GM19043 (cell line): ENCODE measurements around the gene RBFOX2.
"Not testable (repeated sequence)": the region's sequence is repeated elsewhere in the genome, so short reads cannot be mapped to it uniquely, and the experiment has no call there.

Experiments used
- ATAC-seq: cut with Tn5 transposase; IDR thresholded peaks from one replicate; pipeline ENCODE4 v1.9.1; 2021; ENCODE audit warnings: low read depth; ENCODE audit not compliant: unreplicated experiment

Gene RBFOX2

DNA sequence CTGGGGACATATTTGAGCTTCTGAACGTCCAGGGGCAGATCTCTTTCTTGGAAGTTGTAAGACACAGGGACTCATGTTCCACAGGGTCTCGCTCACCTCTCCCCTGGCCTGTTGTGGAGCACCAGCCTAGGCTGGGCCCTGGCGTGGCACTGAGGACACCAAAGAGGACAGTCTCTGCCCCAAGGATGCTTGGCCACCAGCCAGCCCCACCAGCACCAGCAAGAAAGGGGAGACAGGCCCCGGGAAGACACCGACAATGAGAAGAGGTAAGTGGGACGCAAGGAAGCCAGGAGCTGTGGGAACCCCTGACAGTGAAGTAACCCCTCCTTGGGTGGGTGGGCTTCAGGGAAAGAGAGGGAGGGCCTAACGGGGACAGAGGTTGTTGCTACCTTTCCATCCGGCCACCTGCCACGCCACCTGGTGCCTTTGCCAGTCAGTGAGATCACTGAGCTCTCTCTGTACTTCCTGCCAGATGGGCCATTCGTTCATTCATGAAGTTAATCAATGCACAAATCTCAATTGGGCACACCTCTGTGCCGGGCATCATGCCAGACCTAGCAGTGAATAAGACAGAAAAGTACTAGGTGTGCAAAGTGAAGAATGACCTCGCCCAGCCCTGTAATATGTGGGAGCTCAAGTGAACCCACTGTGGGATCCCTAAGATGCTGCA is 299.9 kb downstream of the RBFOX2 start:
- ATAC-seq, result no peak

DNA sequence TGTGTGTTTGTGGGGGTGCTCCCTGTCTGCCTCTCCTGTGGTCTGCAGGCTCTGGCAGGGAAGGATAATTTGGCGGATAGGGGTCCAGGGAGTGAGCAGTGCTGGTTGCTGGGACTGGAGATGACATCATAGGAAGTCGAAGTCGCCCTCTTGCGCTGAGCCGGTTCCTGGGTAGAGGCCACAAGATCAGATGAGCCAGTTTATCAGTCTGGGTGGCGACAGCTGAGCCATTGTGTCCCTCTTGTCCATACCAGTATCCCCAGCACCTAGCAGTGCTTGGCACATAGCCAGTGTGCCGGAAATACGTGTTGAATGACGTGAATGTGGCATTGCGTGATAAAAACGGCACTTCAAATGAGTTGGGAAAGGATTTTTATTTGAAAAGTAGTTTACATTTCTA is 301.2 kb downstream of the RBFOX2 start:
- no peak for ATAC-seq

DNA sequence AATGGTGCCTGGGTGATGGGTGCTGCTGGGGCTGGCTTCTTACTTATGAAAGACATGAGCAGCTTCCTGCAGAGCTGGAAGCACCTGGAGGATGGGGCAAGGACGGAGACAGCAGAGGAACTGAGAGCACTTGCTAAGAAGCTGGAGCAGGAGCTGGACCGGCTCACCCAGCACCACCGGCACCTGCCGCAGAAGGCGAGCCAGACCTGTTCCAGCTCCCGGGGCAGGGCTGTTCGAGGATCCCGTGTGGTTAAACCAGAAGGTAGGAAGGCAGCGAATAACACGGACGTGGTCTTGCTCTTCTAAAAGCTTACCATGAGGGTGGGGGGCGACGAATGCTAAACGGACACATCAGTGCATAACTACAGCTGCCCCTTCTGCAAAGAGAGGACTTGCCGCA is 301.7 kb downstream of the RBFOX2 start:
- no peak for ATAC-seq

DNA sequence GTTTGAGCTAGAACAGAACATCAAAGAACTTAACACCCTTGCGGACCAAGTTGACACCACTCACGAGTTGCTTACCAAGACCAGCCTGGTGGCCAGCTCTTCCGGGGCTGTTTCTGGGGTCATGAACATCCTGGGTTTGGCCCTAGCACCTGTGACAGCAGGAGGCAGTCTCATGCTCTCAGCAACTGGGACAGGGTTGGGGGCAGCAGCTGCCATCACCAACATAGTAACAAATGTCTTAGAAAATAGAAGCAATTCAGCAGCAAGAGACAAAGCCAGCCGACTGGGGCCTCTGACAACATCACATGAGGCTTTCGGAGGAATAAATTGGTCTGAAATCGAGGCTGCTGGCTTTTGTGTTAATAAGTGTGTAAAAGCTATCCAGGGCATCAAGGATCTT is 302.2 kb downstream of the RBFOX2 start:
- ATAC-seq, result no peak

DNA sequence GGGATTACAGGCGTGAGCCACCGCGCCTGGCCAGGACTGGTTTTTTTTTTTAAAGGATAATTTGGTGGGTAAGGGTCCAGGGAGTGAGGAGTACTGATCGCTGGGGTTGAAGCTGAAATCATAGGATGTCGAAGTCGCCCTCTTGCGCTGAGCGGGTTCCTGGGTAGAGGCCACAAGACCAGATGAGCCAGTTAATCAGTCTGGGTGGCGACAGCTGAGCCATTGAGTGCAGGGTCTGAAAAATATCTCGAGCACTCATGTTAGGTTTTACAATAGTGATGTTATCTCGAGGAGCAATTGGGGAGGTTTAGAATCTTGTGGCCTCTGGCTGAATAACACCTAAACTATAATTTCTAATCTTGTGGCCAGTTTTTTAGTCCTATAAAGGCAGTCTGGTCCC is 303.1 kb downstream of the RBFOX2 start:
- no peak for ATAC-seq

DNA sequence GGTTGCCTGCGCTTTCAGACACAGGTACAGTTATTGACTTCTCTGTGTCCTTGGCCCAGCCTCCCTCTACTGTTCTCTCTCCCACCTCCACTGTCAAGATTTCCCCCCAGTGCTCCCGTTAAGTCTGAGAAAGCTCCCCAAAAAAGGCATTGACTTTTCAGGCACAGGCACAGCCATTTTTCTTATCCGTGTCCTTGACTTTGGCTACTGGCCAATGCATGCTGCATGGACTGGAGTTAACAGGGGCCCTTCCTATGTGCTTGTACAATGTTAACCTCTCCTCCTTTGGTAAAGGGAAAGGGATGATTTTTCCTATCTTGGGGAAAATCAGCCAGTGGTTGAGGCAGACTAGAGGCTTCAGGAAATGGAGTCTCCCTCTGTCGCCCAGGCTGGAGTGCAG is 306.7 kb downstream of the RBFOX2 start:
- ATAC-seq, result no peak

DNA sequence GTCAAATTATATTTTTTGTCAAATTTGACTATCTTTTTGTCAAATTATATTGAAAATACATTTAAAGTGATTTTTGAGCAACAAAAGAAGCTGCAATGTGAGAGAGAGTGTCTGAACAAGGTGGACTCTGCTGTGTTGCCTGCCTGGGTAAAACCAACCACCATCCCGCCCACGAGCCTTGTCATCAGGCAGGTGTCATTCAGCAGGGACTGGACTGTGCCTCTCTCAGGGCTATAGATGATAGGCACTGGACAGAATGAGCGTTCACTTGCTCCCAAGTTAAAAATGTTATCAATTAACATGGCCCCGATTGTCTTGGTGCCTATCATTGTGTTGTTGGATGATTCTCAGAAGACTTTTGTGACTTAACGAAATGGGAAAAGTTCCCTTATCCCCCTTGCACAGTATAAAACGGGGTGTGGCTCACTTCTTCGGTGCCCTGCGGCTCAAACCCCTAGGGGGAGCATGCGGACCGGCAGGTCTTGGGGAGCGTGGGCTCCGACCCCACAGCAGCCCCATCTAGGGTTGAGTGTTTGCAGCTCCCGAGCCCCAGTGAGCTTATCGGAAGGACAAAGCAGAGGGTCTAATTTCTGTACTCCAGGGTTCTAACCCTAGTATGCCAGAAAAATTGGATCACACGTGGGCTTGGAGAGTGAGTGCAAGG is 309.3 kb downstream of the RBFOX2 start:
- no peak for ATAC-seq

DNA sequence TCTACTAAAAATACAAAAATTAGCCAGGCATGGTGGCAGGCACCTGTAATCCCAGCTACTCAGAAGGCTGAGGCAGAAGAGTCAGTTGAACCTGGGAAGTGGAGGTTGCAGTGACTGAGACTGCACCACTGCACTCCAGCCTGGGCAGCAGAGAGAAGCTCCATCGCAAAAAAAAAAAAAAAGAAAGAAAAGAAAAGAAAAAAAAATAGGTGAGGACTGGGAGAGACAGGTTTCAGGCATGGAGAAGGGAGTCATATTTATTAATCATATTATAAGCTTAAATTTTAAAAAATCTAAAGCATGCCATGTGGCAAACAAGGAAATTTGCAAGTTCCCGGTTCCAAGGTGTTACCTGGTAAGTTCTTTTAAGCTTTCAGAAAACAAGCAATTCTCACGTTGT is 311.1 kb downstream of the RBFOX2 start, which contains the start of gene APOL5:
Gene APOL5 (plus strand): TSS at position 301 of the 400 bp plus-strand sequence. CDS start 0 bp downstream, at position 301.
- no peak for ATAC-seq

DNA sequence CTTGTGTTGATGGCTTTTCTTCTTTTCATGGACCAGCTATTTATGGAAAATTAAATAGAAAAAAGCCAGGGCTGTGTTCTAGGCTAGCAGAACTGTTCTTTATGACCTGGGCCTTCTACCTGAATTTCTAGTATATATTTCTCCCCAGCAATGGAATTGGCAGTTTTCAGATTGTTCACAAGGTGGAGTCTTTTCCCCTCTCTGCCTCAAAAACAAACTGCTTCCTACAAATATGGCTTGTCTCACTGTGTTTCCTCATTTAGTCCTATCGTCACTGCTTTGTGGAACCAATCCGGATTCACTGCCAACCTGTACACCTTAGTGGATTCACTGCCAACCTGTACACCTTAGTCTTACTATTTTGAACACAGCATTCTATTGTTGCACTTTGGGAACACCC is 316.0 kb downstream of the RBFOX2 start:
- no peak for ATAC-seq

DNA sequence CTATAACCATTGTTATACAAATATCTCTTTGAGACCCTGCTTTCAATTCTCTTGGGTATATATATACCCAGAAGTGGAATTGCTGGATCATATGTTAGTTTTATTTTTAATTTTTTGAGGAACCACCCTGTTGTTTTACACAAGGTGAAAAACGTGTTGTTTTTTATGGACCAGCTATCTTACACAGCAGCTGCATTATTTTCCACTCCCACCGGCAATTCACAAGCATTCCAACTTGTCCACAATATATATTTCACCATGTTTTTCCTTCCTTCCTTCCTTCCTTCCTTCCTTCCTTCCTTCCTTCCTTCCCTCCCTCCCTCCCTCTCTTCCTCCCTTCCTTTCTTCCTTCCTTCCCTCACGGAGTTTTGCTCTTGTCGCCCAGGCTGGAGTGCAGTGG is 317.3 kb downstream of the RBFOX2 start:
- ATAC-seq, result no peak

DNA sequence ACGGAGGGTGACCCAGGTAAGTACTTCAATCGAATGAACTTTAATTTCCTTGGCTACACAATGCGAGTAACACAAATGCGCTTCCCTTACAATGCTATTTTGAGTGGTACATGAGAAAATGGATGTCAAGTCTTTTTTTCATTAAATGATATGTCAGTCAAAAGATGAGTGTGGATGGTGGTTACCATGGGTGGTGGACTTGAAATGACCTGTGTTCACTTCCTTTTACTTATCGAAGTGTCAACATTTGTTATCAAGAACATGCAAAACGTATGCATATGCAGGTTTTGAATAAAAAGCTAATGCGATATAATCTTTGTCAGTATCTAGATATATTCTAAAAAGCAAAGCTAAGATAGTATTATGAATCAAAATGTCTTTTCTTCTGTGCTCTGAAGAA is 319.7 kb downstream of the RBFOX2 start:
- ATAC-seq, result no peak

DNA sequence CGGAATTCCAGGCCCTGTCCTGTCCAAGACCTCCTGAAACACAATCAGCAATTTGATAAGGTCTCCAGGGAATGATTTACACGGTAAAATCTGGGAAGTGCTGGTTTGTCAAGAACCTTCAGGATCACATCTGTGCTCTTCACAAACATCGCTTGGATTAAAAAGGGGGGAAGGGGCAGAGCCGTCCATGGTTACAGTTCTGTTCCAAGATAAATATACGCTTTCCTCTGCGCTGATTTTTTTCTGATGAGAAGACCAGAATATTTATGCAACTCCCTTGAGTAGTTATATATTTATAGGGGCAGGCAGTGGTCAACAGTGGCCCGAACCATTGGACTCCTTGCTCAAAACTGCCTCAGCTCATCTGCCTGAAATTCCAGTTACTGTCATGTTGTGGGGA is 320.2 kb downstream of the RBFOX2 start:
- no peak for ATAC-seq

DNA sequence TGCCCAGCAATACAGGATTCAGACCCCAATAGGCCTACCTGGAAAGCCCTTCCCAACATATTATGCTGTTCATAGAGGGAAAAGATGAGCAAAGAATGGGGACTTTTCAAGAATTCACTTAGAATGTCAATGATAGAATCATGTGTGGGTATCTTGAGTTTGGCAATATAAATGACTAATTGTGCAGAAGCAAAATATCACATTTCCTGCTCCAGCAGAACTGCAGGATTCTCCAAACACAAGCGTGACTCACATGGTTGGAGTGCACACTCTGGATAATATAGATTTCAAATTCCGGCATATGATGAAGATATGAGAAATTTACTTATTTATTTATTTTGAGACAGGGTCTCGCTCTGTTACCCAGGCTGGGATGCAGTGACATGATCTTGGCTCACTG is 323.5 kb downstream of the RBFOX2 start:
- no peak for ATAC-seq

DNA sequence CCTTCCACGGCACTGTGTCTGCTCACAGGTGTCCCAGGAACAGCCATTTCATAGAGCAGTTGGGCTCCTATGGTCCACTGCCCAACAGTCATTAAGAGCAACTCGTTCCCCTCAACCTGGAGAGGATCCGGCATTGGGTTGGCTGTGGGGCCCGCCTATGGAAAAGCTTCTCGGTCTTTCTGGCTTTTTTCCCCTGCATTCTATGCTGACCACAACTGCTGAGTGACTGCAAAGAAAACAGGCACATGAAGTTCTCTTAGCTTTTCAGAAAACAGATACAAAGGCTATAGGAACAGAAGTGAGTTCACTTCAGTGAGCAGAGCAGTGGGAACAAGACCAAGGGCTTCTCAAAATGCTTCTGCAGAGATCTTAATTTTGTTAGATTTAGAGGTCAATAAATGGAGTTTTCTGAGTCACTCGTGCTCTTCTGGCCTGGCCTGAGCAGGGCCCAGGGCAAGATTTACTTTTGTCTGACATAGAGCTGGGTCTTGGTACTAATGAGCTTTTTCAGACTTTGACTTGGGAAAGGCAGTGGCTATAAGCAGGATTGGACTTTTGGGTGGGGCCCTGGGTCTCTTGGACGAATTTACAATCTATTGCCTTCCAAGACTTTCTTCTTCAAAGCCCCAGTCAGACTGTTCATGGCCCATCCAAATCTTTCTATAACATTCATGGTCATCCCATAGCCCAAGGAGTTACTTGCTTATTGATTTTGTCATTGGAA is 324.6 kb downstream of the RBFOX2 start:
- ATAC-seq, result no peak

DNA sequence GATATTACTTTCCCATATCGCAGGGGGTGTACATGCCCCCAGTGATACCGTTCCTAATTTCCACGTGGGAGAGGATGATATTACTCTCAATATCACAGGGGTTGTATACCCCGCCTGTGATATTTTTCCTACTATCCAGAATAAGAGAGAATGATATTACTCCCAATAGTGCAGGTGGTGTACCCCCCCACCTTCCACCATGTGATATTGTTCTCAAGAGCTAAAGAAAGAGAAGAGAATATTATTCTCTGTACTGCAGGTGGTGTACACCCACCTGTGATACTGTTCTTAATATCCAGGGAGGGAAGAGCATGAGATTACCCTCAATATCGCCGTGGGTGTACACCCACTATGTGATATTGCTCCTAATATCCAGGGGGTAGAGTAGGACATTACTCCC is 328.8 kb downstream of the RBFOX2 start:
- ATAC-seq, result not testable (repeated sequence)

DNA sequence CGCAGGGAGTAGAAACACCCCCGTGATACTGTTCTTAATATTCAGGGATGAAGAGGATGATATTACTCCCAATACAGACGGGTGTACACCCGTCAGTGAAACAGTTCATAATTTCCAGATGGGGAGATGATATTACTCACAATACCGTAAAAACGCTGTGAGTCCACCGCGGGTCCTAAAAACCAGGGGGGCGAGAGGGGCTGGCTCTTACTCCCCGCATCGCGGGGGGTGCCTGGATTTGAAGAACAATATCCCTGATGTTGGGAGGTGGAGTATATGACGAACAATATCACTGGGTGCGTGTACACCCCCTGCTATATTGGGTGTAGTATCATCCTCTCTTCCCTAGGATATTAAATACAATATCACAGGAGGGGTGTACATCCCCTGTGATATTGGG is 331.5 kb downstream of the RBFOX2 start:
- no peak for ATAC-seq

DNA sequence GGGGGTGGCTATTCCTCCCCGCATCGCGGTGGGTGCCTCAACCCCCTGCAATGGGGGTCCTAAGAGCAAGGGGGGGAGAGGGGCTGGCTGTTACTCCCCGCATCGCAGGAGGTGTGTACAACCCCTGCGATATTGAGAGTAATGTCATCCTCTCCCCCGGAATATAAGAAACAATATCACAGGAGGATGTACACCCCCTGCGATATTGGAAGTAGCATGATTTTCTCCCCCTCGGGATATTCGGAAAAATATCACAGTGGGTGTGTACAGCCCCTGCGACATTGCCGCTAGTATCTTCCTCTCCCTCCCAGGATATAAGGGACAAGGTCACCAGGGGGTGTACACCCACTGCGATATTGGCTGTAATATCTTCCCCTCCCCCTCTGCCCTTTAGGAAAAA is 333.4 kb downstream of the RBFOX2 start:
- ATAC-seq, result no peak

DNA sequence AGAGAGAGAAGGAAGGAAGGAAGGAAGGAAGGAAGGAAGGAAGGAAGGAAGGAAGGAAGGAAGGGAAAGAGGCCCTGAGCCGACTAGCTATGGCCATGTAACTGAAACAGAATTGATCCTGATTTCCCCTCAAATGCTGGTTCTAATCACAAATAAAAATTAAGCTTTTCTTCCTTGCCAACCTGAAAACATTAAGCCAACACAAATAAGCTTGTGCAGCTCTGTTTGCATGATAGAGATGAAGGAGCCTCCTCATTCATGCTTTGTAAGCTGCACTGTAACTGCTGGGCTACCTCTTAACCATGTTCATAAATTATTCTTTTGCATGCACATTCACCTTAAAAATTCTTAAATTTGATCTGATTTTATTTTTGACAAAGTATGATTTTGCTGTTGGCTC is 338.6 kb downstream of the RBFOX2 start:
- no peak for ATAC-seq

DNA sequence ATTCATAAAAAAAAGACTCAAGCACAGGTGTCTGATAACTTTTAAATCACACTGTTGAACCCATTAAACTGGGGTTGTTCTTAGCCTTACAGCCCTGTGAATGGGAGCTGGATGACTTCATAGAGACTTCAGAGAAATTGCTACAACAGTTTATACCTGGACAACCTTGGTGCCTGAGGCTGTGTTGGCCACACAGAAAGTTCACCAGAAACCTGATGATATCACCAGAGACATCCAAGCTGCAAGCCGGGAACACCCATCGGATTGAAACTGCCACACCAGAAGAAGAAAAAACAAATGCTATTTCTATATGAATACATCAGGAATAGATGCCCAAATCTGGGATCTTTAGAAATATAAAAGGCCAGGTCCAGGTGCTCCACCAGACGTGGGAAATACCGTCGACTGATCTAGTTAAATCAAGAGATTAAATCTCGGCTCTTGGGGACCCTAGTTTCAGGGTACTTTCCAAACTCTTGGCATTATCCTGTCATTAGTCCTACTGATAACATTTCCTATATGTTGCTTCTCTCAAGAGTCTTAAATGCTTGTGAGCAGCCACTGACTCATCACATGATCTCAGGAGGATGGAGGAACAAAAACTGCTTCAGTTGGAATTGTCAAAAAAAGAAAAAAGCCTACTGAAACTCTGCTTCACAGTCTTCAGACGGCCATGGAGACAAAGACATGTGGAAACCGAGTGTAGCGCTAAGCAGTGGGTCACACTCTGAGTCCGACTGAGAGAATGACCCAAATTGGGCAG is 339.5 kb downstream of the RBFOX2 start:
- ATAC-seq, result no peak
